GF-D8 (cell line): ENCODE data around the gene CYB561D2.

ENCODE experiments used
- DNase-seq: peaks from one replicate; lab custom pipeline; 2025; lab: John Stamatoyannopoulos, UW

Gene CYB561D2

GRCh38 chr3:50341996-50342650, 8.5 kb upstream of the CYB561D2 start:
- no peak for DNase-seq

- DNase-seq = no peak
Measured at GRCh38 chr3:50342813-50343633, 7.6 kb upstream of the CYB561D2 start.

GRCh38 chr3:50345008-50345407, 5.7 kb upstream of the CYB561D2 start:
- DNase-seq = no peak

- DNase-seq = no peak
Measured at GRCh38 chr3:50345586-50346234, 5.0 kb upstream of the CYB561D2 start, which contains the start of gene ZMYND10. TSS of gene ZMYND10 (minus strand) at chr3:50345732. CDS start at chr3:50345579, 153 bp downstream.

GRCh38 chr3:50347187-50347813, 3.4 kb upstream of the CYB561D2 start:
- peak; percentile 27 for DNase-seq

- no peak for DNase-seq
Measured at GRCh38 chr3:50350213-50350526, 492 bp upstream of the CYB561D2 start.

- no peak for DNase-seq
Measured at GRCh38 chr3:50351323-50351697, 648 bp downstream of the CYB561D2 start.

- DNase-seq = no peak
Measured at GRCh38 chr3:50352781-50353180, 2.1 kb downstream of the CYB561D2 start.

- no peak for DNase-seq
Measured at GRCh38 chr3:50353245-50354004, 2.8 kb downstream of the CYB561D2 start.

GRCh38 chr3:50354186-50354764, 3.6 kb downstream of the CYB561D2 start:
- no peak for DNase-seq

GRCh38 chr3:50354850-50355249, 4.2 kb downstream of the CYB561D2 start:
- DNase-seq = no peak

- no peak for DNase-seq
Measured at GRCh38 chr3:50355829-50356552, 5.3 kb downstream of the CYB561D2 start.

GRCh38 chr3:50356553-50356952, 5.9 kb downstream of the CYB561D2 start:
- DNase-seq = no peak

GRCh38 chr3:50357481-50357880, 6.8 kb downstream of the CYB561D2 start:
- DNase-seq = no peak

GRCh38 chr3:50358355-50358910, 7.8 kb downstream of the CYB561D2 start:
- DNase-seq = no peak

GRCh38 chr3:50358911-50359759, 8.5 kb downstream of the CYB561D2 start, which contains the start of gene TMEM115:
TSS of gene TMEM115 (minus strand) at chr3:50359521. CDS start at chr3:50359063, 458 bp downstream.
- peak; percentile 93 for DNase-seq

GRCh38 chr3:50359760-50360110, 9.1 kb downstream of the CYB561D2 start:
- no peak for DNase-seq

GRCh38 chr3:50364573-50365079, 14.0 kb downstream of the CYB561D2 start:
- DNase-seq = no peak
